NCI-H1436 (cell line): Measurements from ENCODE around the gene DXO.
"Not testable (repeated sequence)": the region's sequence is repeated elsewhere in the genome, so short reads cannot be mapped to it uniquely, and the experiment has no call there.

Source experiments
- DNase-seq: peaks from one replicate; lab custom pipeline; 2025; lab: John Stamatoyannopoulos, UW

DXO gene

DNA sequence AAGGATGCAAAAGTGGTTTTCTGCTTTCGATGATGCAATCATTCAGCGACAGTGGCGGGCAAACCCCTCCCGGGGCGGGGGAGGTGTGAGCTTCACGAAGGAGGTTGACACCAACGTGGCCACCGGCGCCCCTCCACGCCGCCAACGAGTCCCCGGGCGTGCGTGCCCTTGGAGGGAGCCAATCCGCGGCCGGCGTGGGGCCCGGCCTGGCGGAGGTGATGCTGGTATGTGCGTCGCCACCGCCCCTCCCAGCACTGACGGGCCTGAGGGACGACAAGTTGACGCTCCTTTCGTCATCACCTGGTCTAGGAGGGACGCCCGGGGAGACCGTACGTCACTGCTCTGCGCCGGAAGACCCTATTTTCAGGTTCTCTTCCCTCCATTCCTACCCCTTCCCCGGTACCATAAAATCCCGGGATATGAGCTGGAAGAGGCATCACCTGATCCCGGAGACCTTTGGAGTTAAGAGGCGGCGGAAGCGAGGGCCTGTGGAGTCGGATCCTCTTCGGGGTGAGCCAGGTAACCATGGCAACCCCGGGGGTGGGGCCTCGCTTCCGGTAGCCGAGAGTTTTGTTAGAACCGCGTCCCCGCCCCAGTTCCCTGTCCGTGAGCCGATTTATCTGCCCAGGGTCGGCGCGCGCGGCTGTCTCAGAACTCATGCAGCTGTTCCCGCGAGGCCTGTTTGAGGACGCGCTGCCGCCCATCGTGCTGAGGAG is at the start of gene DXO:
TSS of gene DXO (minus strand) at position 146 of the 716 bp plus-strand sequence. CDS start 463 bp downstream, outside the sequence.
- DNase-seq, result peak; percentile 98

DNA sequence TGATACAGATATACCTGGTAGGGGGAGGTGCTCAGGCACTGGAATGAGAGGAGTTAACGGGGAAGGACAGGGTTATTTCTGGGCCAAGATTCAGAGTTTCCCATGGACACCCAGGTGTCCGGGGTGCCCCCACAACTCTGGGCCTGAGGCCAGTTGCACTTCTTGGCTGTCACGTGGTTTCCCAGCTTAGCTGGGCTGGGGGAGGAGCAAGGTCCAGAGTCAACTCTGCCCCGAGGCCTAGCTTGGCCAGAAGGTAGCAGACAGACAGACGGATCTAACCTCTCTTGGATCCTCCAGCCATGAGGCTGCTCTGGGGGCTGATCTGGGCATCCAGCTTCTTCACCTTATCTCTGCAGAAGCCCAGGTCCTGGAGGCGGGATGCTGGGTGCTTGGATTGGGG is 42.6 kb upstream of the DXO start, which contains the start of gene C4B:
TSS of gene C4B (plus strand) at position 249 of the 400 bp plus-strand sequence. CDS start at position 300, 51 bp downstream.
- DNase-seq, result not testable (repeated sequence)

DNA sequence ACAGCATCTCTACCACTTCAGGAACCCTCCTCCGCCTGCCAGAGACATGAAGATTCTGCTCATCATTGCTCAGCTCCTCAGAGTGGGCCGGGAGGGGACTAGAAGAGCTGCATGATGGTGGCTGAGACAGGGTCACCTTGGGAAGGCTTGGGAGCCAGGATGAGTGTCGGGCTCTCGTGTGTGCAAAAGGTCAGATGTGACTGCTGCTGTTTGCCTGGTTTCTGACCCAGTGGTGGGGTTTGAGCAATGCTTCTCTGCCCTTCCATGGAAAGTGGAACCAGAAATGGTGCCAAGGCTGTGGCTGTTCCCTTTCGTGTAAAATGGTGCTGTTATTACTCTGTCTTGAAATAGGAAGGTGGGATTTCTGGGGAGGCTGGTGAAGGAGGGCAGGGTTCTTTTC is 41.8 kb upstream of the DXO start:
- DNase-seq, result not testable (repeated sequence)

DNA sequence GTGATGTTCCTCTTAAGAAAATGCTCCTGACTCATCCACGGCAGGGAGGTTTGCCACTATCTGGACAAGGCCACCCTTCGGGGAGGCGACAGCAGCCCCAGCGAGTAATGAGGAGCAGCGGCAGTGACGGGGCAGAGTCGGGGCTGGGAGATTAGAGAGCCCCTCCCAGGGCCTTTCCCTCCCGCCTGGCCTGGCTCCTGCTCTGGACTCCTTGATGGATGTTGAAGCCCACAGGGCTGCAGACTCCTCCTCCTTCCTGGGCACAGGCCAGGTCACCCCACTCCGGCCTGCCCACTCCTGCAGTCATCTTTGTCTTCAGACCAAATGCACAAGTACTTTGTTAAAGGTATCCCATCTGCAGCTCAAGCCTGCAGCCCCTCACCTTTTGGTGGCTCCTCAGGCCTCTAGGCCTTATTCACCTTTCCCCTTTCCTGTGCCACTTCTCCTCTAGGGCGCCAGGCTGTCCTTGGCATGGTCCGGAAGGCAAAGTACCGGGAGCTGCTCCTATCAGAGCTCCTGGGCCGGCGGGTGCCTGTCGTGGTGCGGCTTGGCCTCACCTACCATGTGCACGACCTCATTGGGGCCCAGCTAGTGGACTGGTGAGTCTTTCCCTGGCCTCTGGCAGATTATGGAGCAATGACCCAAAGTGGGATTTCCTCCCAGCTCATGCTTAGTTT is 41.1 kb upstream of the DXO start:
- not testable (repeated sequence) for DNase-seq

DNA sequence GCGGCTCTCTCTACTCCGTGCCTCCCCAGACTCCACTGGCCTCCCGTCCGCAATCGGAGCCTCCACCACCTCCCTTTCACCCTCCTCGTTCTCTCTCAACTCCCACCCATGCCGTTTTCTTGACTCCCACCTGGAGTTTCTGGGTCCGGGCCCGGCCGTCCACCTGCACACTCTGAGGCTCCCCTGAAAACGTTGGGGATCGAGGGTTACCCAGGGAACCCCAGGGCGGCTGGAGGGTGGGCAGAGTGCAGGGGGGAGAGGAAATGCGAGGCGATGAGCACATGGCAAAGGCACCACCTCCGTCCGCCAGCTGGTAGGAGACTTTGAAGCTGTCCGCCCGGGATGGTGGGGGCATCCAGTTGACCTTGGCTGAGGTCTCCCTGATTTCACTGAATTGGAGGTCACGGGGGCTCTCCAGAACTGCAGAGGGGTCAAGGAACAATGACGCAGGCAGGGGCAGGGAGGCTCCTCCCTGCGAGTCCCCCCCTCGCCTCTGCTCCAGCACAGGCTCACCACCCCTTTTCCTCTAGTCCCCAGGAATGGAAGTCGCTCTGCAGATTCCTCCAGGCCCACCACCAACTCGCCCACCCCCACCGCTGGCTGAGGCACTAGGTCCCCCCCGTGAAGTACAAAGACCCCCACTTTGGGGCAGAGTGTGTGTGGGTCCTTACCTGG is 39.1 kb upstream of the DXO start:
- DNase-seq, result not testable (repeated sequence)

DNA sequence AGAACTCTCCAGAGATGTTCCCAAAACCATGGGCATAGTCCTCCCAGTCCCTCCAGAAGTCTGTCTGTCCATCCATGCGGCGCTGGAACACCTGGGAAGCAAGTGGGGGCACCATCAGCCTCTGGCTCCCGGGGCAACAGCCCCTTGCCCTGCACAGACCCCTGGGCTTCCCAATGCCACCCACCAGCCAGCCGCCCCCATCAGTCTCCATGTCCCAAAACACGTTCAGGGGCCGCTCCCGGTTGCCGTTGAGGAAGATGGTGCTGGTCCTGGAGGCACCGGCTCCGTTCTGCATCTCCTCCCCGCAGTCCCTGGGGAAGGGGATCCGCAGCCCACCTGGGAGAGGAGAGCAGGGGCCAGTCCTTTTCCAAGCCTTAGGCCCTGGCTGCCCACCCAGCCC is 37.6 kb upstream of the DXO start:
- not testable (repeated sequence) for DNase-seq

DNA sequence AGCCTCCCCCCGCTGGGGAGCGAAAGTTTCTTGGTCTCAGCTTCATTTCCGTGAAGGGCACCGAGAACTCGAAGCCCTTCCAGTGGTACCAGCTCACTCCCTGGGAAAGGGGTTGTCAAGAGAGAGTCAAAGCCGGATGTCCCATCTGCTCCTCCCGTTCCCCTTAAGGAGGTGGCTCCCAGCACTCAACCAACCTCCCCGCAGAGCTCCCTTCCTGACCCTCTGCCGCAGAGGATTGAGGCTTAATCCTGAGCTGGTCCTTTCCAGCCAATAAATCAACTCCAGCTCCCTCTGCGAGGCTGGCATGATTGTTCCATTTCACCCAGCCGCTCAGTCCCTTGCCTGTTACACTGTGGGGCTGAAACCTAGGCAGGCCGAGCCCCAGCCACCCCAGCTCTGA is 36.7 kb upstream of the DXO start:
- DNase-seq, result not testable (repeated sequence)

DNA sequence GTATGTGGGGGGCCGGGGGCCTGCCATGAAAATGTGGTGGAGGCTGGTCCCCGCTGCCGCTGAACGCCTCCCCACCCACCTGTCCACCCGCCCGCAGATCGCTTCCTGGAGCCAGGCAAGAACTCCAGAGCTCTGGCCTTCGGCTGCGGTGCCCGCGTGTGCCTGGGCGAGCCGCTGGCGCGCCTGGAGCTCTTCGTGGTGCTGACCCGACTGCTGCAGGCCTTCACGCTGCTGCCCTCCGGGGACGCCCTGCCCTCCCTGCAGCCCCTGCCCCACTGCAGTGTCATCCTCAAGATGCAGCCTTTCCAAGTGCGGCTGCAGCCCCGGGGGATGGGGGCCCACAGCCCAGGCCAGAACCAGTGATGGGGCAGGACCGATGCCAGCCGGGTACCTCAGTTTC is 36.1 kb upstream of the DXO start:
- not testable (repeated sequence) for DNase-seq

DNA sequence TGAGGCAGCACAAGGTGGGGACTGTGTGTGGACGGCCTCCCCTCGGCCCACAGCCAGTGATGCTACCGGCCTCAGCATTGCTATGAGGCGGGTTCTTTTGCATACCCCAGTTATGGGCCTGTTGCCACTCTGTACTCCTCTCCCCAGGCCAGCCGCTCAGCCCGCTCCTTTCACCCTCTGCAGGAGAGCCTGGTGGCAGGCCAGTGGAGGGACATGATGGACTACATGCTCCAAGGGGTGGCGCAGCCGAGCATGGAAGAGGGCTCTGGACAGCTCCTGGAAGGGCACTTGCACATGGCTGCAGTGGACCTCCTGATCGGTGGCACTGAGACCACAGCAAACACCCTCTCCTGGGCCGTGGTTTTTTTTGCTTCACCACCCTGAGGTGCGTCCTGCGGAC is 35.1 kb upstream of the DXO start:
- DNase-seq, result not testable (repeated sequence)

DNA sequence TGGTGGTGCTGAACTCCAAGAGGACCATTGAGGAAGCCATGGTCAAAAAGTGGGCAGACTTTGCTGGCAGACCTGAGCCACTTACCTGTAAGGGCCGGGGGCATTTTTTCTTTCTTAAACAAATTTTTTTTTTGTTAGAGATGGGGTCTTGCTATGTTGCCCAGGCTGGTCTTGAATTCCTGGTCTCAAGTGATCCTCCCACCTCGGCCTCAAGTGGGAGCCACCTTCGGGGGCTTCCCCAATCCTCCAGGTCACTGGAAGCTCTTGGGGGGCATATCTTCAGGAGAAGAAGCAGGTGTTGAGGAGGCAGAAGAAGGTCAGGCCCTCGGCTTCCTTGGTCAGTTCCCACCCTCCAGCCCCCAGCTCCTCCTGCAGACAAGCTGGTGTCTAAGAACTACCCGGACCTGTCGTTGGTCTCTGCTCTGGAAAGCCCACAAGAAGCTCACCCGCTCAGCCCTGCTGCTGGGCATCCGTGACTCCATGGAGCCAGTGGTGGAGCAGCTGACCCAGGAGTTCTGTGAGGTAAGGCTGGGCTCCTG is 34.1 kb upstream of the DXO start:
- DNase-seq, result not testable (repeated sequence)

DNA sequence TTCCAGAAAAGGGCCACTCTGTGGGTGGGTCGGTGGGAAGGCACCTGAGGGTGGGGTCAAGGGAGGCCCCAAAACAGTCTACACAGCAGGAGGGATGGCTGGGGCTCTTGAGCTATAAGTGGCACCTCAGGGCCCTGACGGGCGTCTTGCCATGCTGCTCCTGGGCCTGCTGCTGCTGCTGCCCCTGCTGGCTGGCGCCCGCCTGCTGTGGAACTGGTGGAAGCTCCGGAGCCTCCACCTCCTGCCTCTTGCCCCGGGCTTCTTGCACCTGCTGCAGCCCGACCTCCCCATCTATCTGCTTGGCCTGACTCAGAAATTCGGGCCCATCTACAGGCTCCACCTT is 33.6 kb upstream of the DXO start:
- DNase-seq, result not testable (repeated sequence)

DNA sequence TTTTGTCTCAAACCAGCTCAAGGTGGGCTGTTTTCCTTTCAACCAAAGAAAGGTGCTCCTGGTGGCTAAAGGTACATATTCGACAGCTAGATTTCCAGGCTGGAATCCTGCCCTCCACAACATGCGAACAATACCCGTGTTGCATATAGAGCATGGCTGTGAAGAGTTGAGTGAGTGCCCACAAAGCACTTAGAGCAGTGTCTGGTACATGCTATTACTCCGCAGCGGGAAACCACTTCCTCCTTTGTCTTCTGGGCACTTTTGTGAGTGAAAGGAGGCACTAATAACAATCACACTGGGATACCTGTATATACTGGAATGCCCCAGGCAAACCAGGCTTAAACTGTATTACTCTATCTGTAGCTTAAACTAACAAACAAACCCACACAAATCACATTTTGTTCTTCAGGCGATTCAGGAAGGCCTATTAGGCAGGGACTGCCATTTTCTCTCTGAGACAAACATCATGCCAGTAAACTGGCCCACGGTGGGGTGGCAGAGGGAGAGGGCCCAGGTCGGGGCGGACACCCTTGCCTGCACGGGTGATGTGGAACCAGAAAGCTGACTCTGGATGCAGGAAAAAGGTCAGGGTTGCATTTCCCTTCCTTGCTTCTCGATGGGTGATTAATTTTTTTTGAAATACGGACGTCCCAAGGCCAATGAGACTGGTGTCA is 33.1 kb upstream of the DXO start:
- not testable (repeated sequence) for DNase-seq

DNA sequence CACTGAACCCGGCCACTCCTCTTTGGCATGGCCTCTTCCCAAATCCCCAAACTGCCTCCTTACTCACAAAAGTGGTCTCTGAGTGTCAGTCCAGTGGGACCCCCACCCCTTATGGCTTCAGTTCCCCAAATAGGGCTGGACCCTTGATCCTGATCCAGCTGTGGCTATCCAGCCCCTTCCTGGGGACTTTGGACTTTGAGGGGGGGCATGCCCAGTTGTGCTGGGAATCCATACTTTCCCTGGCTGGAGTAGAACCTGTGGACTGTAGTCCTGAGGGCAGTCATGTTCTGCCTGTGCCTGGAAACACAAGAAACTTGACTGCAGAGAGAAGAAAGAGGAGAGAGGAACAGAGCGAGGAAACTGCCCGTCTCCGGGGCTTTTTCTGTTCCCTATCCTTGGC is 32.5 kb upstream of the DXO start:
- not testable (repeated sequence) for DNase-seq

DNA sequence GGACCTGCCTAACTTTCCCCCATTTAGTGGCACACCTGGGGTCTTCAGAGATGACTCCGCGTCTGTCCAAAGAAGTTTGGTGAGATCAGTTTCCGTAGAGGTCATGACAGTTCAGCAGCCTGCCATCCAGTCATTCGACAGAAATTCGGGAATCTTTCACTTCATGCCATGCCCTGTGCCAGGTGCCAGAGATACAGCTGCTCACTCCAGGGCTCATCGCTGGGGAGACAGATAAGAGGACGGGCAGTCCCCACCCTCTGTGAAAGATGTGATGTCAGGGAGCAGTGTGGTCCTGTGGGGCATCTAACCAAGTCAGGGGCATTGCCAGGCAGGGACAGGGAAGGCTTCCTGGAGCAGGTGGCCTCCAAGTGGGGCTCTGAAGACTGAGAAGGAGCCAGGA is 31.4 kb upstream of the DXO start:
- DNase-seq, result not testable (repeated sequence)

DNA sequence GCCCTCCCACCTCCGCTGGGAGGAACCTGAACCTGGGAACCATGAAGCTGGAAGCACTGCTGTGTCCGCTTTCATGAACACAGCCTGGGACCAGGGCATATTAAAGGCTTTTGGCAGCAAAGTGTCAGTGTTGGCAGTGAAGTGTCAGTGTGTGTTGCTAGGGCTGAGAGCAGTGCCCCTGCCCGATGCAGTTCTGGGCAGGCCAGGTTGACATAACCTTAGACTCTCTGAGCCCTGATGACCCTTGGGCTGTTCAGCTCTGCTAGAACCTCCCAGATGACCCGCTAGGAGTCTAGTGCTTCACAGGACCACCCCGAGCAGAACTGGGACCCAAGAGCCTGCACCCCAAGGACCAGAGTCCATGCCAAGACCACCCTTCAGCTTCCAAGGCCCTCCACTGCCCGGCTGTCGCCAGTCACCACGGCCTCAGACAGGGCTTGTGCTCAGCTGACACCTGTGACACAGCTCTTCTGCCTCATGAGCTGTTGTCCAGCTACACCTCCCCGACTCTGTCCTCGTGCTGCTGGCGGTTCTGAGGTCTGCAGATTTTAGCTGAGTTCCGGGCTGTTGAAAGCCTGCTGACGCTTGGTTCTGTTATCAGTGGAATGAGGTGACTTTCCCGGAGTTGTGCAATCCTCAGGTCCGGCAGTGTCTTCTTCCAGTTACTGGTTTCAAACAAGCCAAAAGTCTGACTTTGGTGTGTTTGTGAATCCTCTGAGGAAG is 30.8 kb upstream of the DXO start:
- DNase-seq, result not testable (repeated sequence)

DNA sequence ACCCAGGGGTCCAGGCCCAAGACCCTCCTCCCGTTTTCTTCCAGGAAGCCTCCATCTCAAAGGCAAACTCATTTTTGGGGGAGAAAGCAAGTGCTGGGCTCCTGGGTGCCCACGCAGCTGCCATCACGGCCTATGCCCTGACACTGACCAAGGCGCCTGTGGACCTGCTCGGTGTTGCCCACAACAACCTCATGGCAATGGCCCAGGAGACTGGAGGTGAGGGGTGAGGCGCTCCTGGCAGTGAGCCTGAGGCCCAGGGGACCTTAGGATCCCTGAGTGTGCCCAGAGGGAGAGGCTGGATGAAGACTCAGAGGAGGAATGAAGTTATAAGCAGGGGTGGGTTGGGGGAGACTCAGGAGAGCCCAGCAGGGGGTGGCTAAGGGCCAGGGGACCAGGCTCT is 24.4 kb upstream of the DXO start:
- not testable (repeated sequence) for DNase-seq

DNA sequence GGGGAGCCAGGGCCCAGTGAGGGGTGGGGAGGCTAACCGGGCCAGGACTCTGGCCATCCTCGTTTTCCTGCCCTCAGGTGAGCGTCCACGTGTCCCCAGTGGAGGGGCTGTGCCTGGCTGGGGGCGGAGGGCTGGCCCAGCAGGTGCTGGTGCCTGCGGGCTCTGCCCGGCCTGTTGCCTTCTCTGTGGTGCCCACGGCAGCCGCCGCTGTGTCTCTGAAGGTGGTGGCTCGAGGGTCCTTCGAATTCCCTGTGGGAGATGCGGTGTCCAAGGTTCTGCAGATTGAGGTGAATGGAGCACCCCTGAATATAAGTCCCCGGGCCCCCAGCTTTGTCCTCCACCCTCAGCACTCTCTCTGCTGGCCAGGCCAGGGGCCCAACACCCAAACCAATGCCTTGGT is 22.5 kb upstream of the DXO start:
- not testable (repeated sequence) for DNase-seq

DNA sequence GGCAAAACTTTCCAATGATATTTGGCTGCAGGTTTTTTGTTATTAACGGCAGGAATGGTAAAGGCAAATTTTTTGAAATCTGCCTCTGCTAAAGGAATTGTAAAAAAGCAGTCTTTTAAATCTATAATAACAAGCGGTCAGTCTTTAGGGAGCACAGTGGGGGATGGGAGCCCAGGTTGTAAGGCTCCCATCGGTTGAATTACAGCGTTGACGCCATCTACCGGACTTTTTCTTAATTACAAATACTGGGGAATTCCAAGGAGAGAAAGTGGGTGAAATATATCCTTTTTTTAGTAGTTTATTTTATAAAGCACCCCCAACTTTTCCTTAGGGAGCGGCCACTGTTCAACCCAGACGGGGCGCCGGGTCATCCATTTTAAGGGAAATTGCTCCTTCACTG is 17.4 kb upstream of the DXO start:
- DNase-seq, result not testable (repeated sequence)

DNA sequence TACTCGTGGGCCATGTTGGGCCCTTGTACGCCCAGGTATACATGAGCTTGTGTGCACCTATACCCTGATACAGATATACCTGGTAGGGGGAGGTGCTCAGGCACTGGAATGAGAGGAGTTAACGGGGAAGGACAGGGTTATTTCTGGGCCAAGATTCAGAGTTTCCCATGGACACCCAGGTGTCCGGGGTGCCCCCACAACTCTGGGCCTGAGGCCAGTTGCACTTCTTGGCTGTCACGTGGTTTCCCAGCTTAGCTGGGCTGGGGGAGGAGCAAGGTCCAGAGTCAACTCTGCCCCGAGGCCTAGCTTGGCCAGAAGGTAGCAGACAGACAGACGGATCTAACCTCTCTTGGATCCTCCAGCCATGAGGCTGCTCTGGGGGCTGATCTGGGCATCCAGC is 9.8 kb upstream of the DXO start, which contains the start of gene C4A:
TSS of gene C4A (plus strand) at position 314 of the 400 bp plus-strand sequence. CDS start at position 365, 51 bp downstream.
- DNase-seq, result not testable (repeated sequence)

DNA sequence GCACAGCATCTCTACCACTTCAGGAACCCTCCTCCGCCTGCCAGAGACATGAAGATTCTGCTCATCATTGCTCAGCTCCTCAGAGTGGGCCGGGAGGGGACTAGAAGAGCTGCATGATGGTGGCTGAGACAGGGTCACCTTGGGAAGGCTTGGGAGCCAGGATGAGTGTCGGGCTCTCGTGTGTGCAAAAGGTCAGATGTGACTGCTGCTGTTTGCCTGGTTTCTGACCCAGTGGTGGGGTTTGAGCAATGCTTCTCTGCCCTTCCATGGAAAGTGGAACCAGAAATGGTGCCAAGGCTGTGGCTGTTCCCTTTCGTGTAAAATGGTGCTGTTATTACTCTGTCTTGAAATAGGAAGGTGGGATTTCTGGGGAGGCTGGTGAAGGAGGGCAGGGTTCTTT is 9.1 kb upstream of the DXO start:
- not testable (repeated sequence) for DNase-seq

DNA sequence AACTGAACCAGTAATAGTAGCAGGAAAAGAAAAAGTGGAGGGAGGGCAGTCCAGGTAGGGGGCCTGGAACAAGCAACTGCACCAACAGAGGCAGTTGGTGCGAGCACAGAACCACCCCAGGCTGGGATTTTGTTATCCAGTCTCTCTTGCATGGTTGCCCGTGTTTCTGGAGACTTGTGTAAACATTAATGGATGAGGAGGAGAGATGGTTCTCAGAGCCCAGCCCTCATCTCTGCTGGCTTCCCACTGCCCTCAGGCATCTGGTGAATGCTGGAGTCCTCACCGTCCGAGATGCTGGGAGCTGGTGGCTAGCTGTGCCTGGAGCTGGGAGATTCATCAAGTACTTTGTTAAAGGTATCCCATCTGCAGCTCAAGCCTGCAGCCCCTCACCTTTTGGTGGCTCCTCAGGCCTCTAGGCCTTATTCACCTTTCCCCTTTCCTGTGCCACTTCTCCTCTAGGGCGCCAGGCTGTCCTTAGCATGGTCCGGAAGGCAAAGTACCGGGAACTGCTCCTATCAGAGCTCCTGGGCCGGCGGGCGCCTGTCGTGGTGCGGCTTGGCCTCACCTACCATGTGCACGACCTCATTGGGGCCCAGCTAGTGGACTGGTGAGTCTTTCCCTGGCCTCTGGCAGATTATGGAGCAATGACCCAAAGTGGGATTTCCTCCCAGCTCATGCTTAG is 8.4 kb upstream of the DXO start:
- not testable (repeated sequence) for DNase-seq
